ENCODE measurements around the gene OR2A25.

DNA sequence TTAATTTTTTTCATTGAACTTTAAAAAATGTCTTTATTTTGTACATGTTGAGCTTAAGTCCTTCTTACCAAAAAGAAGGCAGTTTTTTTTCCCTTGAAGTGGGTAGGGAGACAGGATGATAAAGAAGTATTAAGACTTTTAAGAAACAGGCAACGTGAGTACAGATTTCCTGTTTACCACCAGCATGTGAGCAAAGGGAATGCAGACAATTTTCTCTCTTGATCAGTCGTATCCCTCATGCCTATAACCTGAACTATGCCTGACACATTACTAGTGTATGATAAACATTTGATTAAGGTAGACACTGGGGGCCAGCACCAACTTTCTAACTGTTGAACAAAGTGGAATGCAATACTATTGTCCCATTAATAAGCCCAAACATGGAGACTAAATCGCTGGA lies 31.0 kb downstream of the OR2A25 start:
- TF ChIP-seq REST (IDR thresholded peaks at IDR 0.05), result no peak
- TF ChIP-seq, protein P1, sequence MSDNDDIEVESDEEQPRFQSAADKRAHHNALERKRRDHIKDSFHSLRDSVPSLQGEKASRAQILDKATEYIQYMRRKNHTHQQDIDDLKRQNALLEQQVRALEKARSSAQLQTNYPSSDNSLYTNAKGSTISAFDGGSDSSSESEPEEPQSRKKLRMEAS (IDR thresholded peaks at IDR 0.05), result no peak
- TF ChIP-seq SP1 (IDR thresholded peaks at IDR 0.05), result no peak
- TF ChIP-seq, protein P2, sequence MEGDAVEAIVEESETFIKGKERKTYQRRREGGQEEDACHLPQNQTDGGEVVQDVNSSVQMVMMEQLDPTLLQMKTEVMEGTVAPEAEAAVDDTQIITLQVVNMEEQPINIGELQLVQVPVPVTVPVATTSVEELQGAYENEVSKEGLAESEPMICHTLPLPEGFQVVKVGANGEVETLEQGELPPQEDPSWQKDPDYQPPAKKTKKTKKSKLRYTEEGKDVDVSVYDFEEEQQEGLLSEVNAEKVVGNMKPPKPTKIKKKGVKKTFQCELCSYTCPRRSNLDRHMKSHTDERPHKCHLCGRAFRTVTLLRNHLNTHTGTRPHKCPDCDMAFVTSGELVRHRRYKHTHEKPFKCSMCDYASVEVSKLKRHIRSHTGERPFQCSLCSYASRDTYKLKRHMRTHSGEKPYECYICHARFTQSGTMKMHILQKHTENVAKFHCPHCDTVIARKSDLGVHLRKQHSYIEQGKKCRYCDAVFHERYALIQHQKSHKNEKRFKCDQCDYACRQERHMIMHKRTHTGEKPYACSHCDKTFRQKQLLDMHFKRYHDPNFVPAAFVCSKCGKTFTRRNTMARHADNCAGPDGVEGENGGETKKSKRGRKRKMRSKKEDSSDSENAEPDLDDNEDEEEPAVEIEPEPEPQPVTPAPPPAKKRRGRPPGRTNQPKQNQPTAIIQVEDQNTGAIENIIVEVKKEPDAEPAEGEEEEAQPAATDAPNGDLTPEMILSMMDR (IDR thresholded peaks at IDR 0.05; ENCODE audit: low read depth, low read length, missing input control), result no peak
- no peak for TF ChIP-seq ATF3 (IDR thresholded peaks at IDR 0.05)
- no peak for TF ChIP-seq RAD21 (IDR thresholded peaks at IDR 0.05)
- no peak for TF ChIP-seq EGR1 (IDR thresholded peaks at IDR 0.05; ENCODE audit: low read depth in 2 of 2)
- TF ChIP-seq GABPA (IDR thresholded peaks at IDR 0.05 in 1 of 2, conservative IDR thresholded peaks at IDR 0.05 in 1 of 2), result no peak
- no peak for TF ChIP-seq TAF1 (conservative IDR thresholded peaks at IDR 0.05)
- no peak for TF ChIP-seq ZBTB33 (IDR thresholded peaks at IDR 0.05)
- no peak for TF ChIP-seq FOXA1 (IDR thresholded peaks at IDR 0.05)
- TF ChIP-seq YY1 (IDR thresholded peaks at IDR 0.05), result no peak
- no peak for TF ChIP-seq JUND (IDR thresholded peaks at IDR 0.05)
- no peak for TF ChIP-seq HNF4A (conservative IDR thresholded peaks at IDR 0.05)
